GDM1 (cell line): ENCODE results near the gene VDR.

ENCODE experiments used
- DNase-seq: peaks from one replicate; lab custom pipeline; 2025; lab: John Stamatoyannopoulos, UW

VDR gene

GRCh38 chr12:47795121-47795813 is 109.5 kb downstream of the VDR start:
- no peak for DNase-seq

GRCh38 chr12:47794679-47795078 is 110.1 kb downstream of the VDR start:
- DNase-seq = no peak

- DNase-seq = no peak
Measured at GRCh38 chr12:47793015-47793681, 111.6 kb downstream of the VDR start.

- no peak for DNase-seq
Measured at GRCh38 chr12:47791874-47792273, 112.9 kb downstream of the VDR start.
